Stimulated activated CD8-positive, alpha-beta memory T cell treated with anti-CD3 and anti-CD28 coated beads, Interleukin-2, amount 100 ng/mL, for 48 hours (primary cell): ENCODE measurements around the gene OTX1.

ENCODE experiments used
- DNase-seq, 2 donors: peaks; one replicate each; pipeline ENCODE4 v3.0.0-alpha.2; 2020; ENCODE audit warnings: low read depth in 2 of 2

The OTX1 gene

GRCh38 chr2:63046961-63047320, 3.7 kb upstream of the OTX1 start:
- DNase-seq, result no peak

GRCh38 chr2:63047321-63048279, 3.0 kb upstream of the OTX1 start:
- DNase-seq, result no peak

GRCh38 chr2:63048367-63049171, 2.1 kb upstream of the OTX1 start:
- DNase-seq, result no peak

- no peak for DNase-seq
Observed at GRCh38 chr2:63049211-63049969, 1.2 kb upstream of the OTX1 start.

- no peak for DNase-seq
Observed at GRCh38 chr2:63049970-63050333, 678 bp upstream of the OTX1 start.

- DNase-seq, result no peak
Observed at GRCh38 chr2:63051042-63051794, 588 bp downstream of the OTX1 start.

GRCh38 chr2:63051795-63052333, 1.2 kb downstream of the OTX1 start:
- no peak for DNase-seq

- no peak for DNase-seq
Observed at GRCh38 chr2:63052411-63053080, 1.9 kb downstream of the OTX1 start.

- DNase-seq, result no peak
Observed at GRCh38 chr2:63053081-63053888, 2.7 kb downstream of the OTX1 start.

GRCh38 chr2:63053889-63054602, 3.4 kb downstream of the OTX1 start:
- DNase-seq, result no peak

- DNase-seq, result no peak
Observed at GRCh38 chr2:63054841-63055225, 4.2 kb downstream of the OTX1 start.

GRCh38 chr2:63055226-63056106, 4.8 kb downstream of the OTX1 start:
- DNase-seq, result no peak

GRCh38 chr2:63056107-63057050, 5.7 kb downstream of the OTX1 start:
- DNase-seq, result no peak

GRCh38 chr2:63057249-63058143, 6.9 kb downstream of the OTX1 start:
- DNase-seq, result no peak

- no peak for DNase-seq
Observed at GRCh38 chr2:63058144-63058920, 7.7 kb downstream of the OTX1 start.
